ENCODE results near the gene PLPP3. TPM values are rescaled to one million over a fixed set of nuclear protein-coding genes. Genes with fewer than 3 reads are reported as not detected.
"Not testable (repeated sequence)": the region's sequence is repeated elsewhere in the genome, so short reads cannot be mapped to it uniquely, and the experiment has no call there.

Gene PLPP3
- total RNA-seq, 2 experiments from 2014 or later: not detected

- intact Hi-C loops (cut with micrococcal nuclease): no loop called here
- no peaks in the 10 kb centered on the region for H3K4me1 Mint-ChIP-seq (ENCODE audit: low read depth)
- ATAC-seq (no peak), DNase-seq (no peak)
- H3K4me3 Mint-ChIP-seq: no peak overlapping the region
- ChIA-PET CTCF (no interaction called here), POLR2A (no interaction called here)
- peaks cover 8% of the 10 kb centered on the region for H3K9me3 Mint-ChIP-seq
- H3K27me3 Mint-ChIP-seq: no peaks in the 10 kb centered on the region
- TF ChIP-seq CTCF (IDR thresholded peaks at IDR 0.05): no peak
- H3K36me3 Mint-ChIP-seq (ENCODE audit: low read depth): no peaks in the 10 kb centered on the region
- no peak overlapping the region for H3K27ac Mint-ChIP-seq
These were observed 37.8 kb upstream of the PLPP3 start for GRCh38 chr1:56617141-56617540.

GRCh38 chr1:56610770-56611169, 31.4 kb upstream of the PLPP3 start:
- POLR2A ChIA-PET; ATAC-seq; CTCF ChIA-PET; H3K4me1 Mint-ChIP-seq (ENCODE audit: low read depth); DNase-seq; intact Hi-C loops (cut with micrococcal nuclease); H3K36me3 Mint-ChIP-seq (ENCODE audit: low read depth); H3K4me3 Mint-ChIP-seq; H3K27ac Mint-ChIP-seq; H3K27me3 Mint-ChIP-seq: not testable (repeated sequence)
- peaks cover 13% of the 10 kb centered on the region for H3K9me3 Mint-ChIP-seq

GRCh38 chr1:56610097-56610496, 30.7 kb upstream of the PLPP3 start:
- H3K4me3 Mint-ChIP-seq; DNase-seq; POLR2A ChIA-PET; ATAC-seq; H3K4me1 Mint-ChIP-seq (ENCODE audit: low read depth); H3K27ac Mint-ChIP-seq; H3K36me3 Mint-ChIP-seq (ENCODE audit: low read depth); H3K27me3 Mint-ChIP-seq; H3K9me3 Mint-ChIP-seq; intact Hi-C loops (cut with micrococcal nuclease); CTCF ChIA-PET: not testable (repeated sequence)

GRCh38 chr1:56595397-56596191, 16.2 kb upstream of the PLPP3 start:
- CTCF ChIA-PET; H3K27me3 Mint-ChIP-seq; POLR2A ChIA-PET; intact Hi-C loops (cut with micrococcal nuclease); H3K4me3 Mint-ChIP-seq; H3K4me1 Mint-ChIP-seq (ENCODE audit: low read depth); ATAC-seq; H3K27ac Mint-ChIP-seq; DNase-seq; H3K9me3 Mint-ChIP-seq; H3K36me3 Mint-ChIP-seq (ENCODE audit: low read depth): not testable (repeated sequence)

- H3K9me3 Mint-ChIP-seq: peaks cover 5% of the 10 kb centered on the region
- ATAC-seq (no peak), DNase-seq (no peak)
- H3K27ac Mint-ChIP-seq: no peak overlapping the region
- CTCF ChIA-PET: no interaction called here
- no peaks in the 10 kb centered on the region for H3K36me3 Mint-ChIP-seq (ENCODE audit: low read depth)
- POLR2A ChIA-PET: no interaction called here
- no peak for TF ChIP-seq CTCF (IDR thresholded peaks at IDR 0.05)
- intact Hi-C loops (cut with micrococcal nuclease): no loop called here
- no peak overlapping the region for H3K4me3 Mint-ChIP-seq
- no peaks in the 10 kb centered on the region for H3K27me3 Mint-ChIP-seq
- no peaks in the 10 kb centered on the region for H3K4me1 Mint-ChIP-seq (ENCODE audit: low read depth)
These were observed 12.5 kb upstream of the PLPP3 start for GRCh38 chr1:56591909-56592308.

GRCh38 chr1:56590520-56591011, 11.2 kb upstream of the PLPP3 start:
- no peaks in the 10 kb centered on the region for H3K36me3 Mint-ChIP-seq (ENCODE audit: low read depth)
- ATAC-seq (no peak), DNase-seq (no peak)
- no peak overlapping the region for H3K27ac Mint-ChIP-seq
- intact Hi-C loops (cut with micrococcal nuclease): no loop called here
- peaks cover 2% of the 10 kb centered on the region for H3K27me3 Mint-ChIP-seq
- CTCF ChIA-PET: no interaction called here
- no peak for TF ChIP-seq CTCF (IDR thresholded peaks at IDR 0.05)
- no peaks in the 10 kb centered on the region for H3K4me1 Mint-ChIP-seq (ENCODE audit: low read depth)
- POLR2A ChIA-PET: no interaction called here
- no peak overlapping the region for H3K4me3 Mint-ChIP-seq
- H3K9me3 Mint-ChIP-seq: peaks cover 3% of the 10 kb centered on the region
